ENCODE data around the gene LRRC7. TPM values are rescaled to one million over a fixed set of nuclear protein-coding genes. Genes with fewer than 3 reads are reported as not detected.
A peak's percentile ranks its signal among the peaks of the same experiment; 100 is the strongest.

Gene LRRC7
- total and polyA plus RNA-seq, 12 donors, result under 0.01 to 3.4 (median 0.32) TPM; not detected in 3

GRCh38 chr1:70117046-70117445 is 549.3 kb downstream of the LRRC7 start:
- Histone ChIP-seq H3K27ac (no peak overlapping the region), H3K27me3 (peaks cover 6% of the 10 kb centered on the region), H3K4me3 (no peak overlapping the region), H3K9me3 (replicated peaks in 1 of 3) (no peaks in the 10 kb centered on the region), H3K36me3 (replicated peaks in 1 of 2) (no peaks in the 10 kb centered on the region), H3K4me1 (replicated peaks in 1 of 2) (no peaks in the 10 kb centered on the region)
- no peak for TF ChIP-seq POLR2A (IDR thresholded peaks at IDR 0.05)
- TF ChIP-seq CTCF (IDR thresholded peaks at IDR 0.05), result no peak
- intact Hi-C loops (cut with DNase I), result no loop called here
- DNase-seq, result no peak

- TF ChIP-seq POLR2A (IDR thresholded peaks at IDR 0.05) (no peak), CTCF (IDR thresholded peaks at IDR 0.05) (peak in 2 of 6 experiments; percentile 3 to 11)
- Histone ChIP-seq H3K27ac (peak overlapping the region in 4 of 5 donors; percentile 6 to 58 (median 30)), H3K9me3 (replicated peaks in 1 of 3) (no peaks in the 10 kb centered on the region), H3K4me3 (no peak overlapping the region), H3K4me1 (replicated peaks in 1 of 2) (peaks cover 0 to 17% of the 10 kb centered on the region in 2 donors), H3K27me3 (no peaks in the 10 kb centered on the region), H3K36me3 (replicated peaks in 1 of 2) (no peaks in the 10 kb centered on the region)
- DNase-seq, result peak; percentile 18 to 65 (median 42)
- 57 to 65% (median 63%) methylated on average over 3 of the region's 3 CpGs for WGBS, 4 donors
- intact Hi-C loops (cut with DNase I), result loop anchor here in 1 of 2 donors (10.0 kb wide), 1 partner anchor 371 kb away; no protein-coding TSS in a partner anchor
Measured at GRCh38 chr1:70134148-70134547, 566.4 kb downstream of the LRRC7 start.

- H3K36me3 ChIP-seq (replicated peaks in 1 of 2), result no peaks in the 10 kb centered on the region
- H3K4me3 ChIP-seq, result no peak overlapping the region
- TF ChIP-seq CTCF (IDR thresholded peaks at IDR 0.05), result no peak
- peak overlapping the region in 3 of 5 donors; percentile 2 to 73 (median 38) for H3K27ac ChIP-seq
- peaks cover 20 to 27% of the 10 kb centered on the region in 2 donors for H3K4me1 ChIP-seq (replicated peaks in 1 of 2)
- H3K27me3 ChIP-seq, result no peaks in the 10 kb centered on the region
- H3K9me3 ChIP-seq (replicated peaks in 1 of 3), result no peaks in the 10 kb centered on the region
- intact Hi-C loops (cut with DNase I), result no loop called here
- peak; percentile 34 to 65 (median 49) for DNase-seq
Measured at GRCh38 chr1:70140343-70140742, 572.6 kb downstream of the LRRC7 start.

- intact Hi-C loops (cut with DNase I), result no loop called here
- peak overlapping the region in 3 of 5 donors; percentile 2 to 73 (median 38) for H3K27ac ChIP-seq
Measured at GRCh38 chr1:70140894-70141293, 573.2 kb downstream of the LRRC7 start.

More at GRCh38 chr1:70140894-70141293, 573.2 kb downstream of the LRRC7 start:
- no peak for DNase-seq
- Histone ChIP-seq H3K4me3 (no peak overlapping the region), H3K36me3 (replicated peaks in 1 of 2) (no peaks in the 10 kb centered on the region), H3K4me1 (replicated peaks in 1 of 2) (peaks cover 20 to 27% of the 10 kb centered on the region in 2 donors), H3K9me3 (replicated peaks in 1 of 3) (no peaks in the 10 kb centered on the region), H3K27me3 (no peaks in the 10 kb centered on the region)
- TF ChIP-seq POLR2A (IDR thresholded peaks at IDR 0.05) (no peak), CTCF (IDR thresholded peaks at IDR 0.05) (no peak)
- WGBS, 4 donors, result 56 to 65% (median 61%) methylated on average over 3 of the region's 3 CpGs
